ENCODE results near the gene COLEC12.
"Not testable (repeated sequence)": the region's sequence is repeated elsewhere in the genome, so short reads cannot be mapped to it uniquely, and the experiment has no call there.

The COLEC12 gene

GRCh38 chr18:407191-407590 is 93.3 kb downstream of the COLEC12 start:
- no peak for DNase-seq

GRCh38 chr18:406677-407076 is 93.8 kb downstream of the COLEC12 start:
- DNase-seq = no peak

GRCh38 chr18:405006-405405 is 95.5 kb downstream of the COLEC12 start:
- not testable (repeated sequence) for DNase-seq

DNA sequence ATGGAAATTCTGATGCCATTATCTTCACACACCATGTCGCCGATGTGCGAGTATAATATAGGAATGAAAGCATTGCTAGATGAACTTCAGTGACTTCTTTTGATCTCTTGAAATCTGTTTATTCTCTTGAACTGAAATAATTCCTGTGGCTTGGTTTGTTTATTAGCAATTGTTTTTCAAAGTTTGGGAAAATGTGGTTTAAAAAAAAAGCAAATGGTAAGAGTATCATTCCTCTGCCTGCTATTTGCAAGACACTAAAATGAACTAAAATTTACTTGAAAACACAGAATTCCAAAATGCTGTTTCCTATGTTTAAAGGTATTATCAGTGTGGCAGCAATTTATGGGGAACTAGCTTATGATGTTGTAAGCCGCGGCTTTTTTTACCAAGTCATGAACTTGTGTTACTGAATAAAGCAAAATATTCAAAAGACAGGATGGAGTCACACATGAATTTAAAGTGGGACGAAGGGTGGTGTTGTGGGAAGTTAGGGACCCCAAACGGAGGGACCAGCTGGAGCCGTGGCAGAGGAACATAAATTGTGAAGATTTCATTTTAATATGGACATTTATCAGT is 96.4 kb downstream of the COLEC12 start:
- DNase-seq = no peak

DNA sequence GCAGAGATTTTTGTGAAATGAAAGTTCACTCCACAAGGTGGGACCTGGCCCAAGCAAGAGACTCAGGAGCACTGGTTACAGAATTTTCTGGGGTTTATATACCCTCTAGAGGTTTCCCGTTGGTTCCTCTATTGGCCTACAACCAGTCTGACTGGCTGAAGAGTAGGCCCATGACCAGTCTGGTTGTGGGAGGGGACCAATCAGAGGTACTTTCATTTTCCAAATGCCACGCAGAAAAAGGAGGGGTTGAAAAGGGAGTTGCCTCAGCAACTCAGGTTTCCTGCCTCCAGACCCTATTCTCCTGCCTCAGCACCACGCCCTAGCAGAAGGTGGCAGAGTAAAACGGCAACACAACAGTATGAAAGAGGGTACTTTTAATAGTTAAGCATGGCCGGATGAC is 98.4 kb downstream of the COLEC12 start:
- no peak for DNase-seq

DNA sequence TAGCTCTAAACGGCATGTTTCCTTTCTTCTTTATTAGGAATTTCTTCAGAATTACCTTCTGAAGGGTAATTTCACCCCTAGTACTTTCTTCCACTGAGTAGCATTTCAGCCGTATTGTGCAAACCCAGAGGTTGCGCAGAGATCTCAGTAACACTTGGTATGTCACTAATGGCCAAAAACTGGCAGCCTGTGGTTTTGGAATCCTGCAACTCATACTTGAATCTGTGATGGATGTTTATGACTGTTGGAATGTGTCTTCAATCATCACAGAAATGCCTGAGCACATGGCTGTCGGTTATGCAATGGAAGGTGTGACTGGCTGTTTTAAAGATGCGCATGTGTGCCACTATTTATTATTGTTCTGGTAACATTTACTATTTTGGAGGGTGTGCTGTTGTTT is 100.0 kb downstream of the COLEC12 start:
- no peak for DNase-seq

- no peak for DNase-seq
These were observed 100.8 kb downstream of the COLEC12 start for GRCh38 chr18:399631-400135.

GRCh38 chr18:398935-399630 is 101.4 kb downstream of the COLEC12 start:
- peak; percentile 34 to 56 for DNase-seq

DNA sequence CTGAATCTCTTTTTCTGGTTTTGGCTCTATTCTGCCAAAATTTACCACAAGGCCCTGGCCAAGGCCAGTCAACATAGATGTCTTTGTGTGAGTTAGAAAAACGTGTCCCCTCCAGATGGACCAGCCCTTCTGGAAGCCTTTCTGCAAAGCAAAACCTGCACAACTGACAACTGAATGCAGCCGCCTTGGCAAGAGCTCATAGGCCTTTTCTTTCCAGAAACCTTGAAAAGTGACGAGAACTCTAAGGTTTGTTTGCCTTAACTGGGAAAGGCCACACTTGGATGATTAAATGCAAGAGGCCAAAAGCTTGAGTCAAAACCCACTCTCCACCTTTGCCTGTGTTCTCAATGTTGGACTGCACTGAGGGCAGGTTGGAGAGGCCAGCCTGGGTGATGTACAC is 103.9 kb downstream of the COLEC12 start:
- no peak for DNase-seq

GRCh38 chr18:396251-396555 is 104.3 kb downstream of the COLEC12 start:
- DNase-seq = no peak

DNA sequence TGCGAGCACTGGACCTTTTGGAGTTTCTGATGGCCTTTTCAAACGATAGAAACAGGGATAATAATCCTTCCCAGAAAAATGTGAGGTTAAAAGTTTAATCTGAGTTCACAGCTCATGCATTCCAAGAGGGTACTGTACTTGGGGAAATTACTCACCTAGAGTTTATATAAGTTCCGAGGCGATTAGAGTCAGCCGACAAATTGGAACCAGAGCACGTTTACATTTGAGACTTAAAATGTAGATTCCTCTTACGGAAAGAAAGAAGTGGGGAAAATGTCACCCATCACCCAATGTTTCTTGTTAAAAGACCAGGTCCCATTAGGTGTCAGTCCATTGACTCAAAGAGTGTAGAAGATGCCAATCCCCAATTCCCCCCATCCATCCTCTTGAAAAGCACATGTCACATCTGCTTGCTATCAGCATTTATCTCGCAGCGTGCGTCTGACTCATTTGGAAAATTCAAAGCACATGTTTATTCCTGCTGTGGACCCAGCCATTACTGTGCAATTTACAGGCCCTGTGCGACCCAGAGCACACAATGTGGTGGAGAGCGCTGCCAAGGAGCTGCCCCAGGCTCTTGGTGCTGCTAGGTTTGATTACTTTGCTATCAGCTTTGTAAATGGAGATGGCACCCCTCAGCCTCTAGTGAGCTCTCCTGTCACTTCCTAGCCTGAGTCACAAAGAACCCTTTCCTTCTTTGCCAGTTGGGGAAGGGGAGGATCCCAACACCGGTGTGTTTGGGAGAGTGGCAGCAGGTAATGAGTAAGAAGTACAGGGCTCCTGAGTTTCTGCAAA is 104.8 kb downstream of the COLEC12 start:
- DNase-seq = peak; percentile 92 to 97

DNA sequence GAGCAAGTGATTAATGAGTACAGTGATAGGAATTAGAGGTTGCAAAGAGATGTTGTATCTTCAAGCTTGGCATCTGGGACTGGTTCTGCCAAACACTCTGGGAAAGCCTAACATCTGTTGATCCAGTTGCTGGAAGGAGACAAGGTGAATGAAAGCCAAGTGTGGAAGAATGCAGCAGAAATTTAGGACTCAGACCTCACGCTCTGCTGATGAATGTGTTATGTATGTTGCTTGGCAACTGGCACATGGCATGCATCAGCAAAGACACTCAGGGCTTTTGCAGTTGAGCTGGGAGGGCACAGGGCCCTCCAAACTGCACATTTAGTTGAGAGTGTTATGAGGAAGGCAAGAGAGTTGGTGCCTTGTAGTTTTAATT is 105.5 kb downstream of the COLEC12 start:
- peak; percentile 15 to 67 for DNase-seq

- peak in 1 of 2 experiments; percentile 67 for DNase-seq
These were observed 106.1 kb downstream of the COLEC12 start for GRCh38 chr18:394262-394986.

GRCh38 chr18:393574-393957 is 106.9 kb downstream of the COLEC12 start:
- peak in 1 of 2 experiments; percentile 6 for DNase-seq

- DNase-seq = peak in 1 of 2 experiments; percentile 53
These were observed 107.5 kb downstream of the COLEC12 start for GRCh38 chr18:392928-393573.

DNA sequence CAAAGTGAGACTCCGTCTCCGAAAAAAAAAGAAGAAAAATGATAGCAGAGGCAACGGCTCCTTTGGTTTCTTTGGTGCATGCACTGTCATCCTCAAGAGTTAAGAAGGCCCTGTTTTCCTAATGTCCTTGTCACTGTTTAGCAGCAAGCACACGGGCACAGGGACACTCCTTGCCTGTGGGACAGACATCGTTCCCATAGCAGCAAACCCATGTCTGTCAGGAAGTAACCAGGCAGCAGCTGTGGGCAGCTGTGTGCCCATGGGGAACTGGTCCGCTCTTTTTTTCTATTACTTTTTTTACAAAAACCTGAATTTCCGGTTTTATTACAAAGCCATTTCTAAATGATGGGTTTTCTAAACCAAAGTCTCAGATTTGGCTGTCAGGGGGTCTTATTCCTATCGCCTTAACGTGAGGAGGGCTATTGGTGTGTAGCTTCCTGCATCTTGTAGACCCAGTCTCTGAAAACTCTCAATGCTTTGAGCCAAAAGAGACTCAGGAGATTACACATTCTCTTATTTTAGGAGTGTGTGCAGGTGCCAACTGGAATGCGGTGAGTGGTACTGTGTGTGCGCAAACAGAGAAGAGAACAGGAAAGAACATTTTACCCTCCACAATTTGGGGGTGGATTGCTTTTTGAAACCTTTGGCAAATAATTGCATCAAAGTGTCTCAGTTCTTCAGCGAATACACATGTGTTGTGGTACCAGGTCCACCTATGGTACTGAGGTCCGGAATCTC is 109.6 kb downstream of the COLEC12 start:
- no peak for DNase-seq

DNA sequence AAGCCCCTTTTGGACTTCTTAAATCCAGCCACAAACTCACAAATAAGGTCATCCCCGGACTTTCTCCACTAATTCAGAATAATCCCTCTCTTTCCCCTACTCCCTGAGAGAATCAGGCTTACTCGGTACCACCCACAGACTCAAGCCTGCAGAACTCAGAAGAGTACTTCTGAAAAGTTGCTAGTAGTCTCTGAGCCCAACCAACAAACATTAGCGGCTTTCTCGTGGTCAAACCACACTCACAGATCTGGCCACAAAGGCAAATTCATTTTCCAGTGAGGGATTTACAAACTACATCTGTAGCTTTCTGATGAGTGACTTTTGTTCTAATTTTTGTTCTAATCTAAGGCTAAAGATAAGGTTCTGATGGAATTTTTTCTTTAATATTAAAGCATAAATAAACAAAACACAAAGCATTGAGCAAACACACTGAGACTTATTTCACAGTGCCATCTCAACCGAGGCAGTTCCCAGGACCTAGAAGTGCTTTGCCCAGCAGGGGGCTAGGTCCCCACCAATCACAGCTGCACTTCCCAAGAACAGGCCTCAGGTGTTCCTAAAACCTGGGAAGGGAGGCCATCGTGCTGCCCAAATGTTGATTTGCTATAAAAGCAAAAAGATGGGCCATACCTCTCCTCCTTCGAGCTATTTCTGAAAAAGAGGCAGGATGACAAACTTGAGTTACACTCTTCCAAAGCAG is 110.7 kb downstream of the COLEC12 start:
- DNase-seq = no peak

GRCh38 chr18:388200-388599 is 112.3 kb downstream of the COLEC12 start:
- DNase-seq = no peak

- no peak for DNase-seq
These were observed 113.5 kb downstream of the COLEC12 start for GRCh38 chr18:386994-387393.

DNA sequence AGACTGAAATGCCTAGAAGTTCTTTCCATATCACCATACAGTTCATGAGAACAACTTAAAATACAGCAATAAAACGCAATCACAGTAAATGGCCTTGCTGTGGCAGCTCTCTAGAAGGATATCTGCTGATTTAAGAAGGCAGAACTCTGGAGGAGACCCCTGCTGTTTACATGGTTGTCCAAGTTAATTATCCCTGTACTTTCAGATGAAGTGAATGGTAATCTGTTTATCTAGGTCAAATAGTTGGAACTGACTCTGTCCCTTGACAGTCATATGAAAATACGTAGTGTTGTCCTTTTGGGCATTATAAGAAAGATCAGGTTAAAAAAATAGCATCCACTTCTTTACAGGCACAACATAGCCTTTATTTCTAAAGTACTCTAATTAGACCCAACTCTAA is 115.6 kb downstream of the COLEC12 start:
- DNase-seq = no peak

GRCh38 chr18:383135-383534 is 117.4 kb downstream of the COLEC12 start:
- DNase-seq = no peak

All from NCI-H2081 (cell line).